Stimulated activated CD8-positive, alpha-beta memory T cell treated with anti-CD3 and anti-CD28 coated beads, Interleukin-12 subunit alpha, Interleukin-12 subunit beta, amount 100 ng/mL, for 4 hours (primary cell): ENCODE measurements around the gene ZNF326.
"Not testable (repeated sequence)": the region's sequence is repeated elsewhere in the genome, so short reads cannot be mapped to it uniquely, and the experiment has no call there.

Experiments used
- DNase-seq: peaks from one replicate; pipeline ENCODE4 v3.0.0-alpha.2; 2020; ENCODE audit warnings: low read depth

Gene ZNF326

GRCh38 chr1:89997152-89997551 lies 2.2 kb downstream of the ZNF326 start:
- not testable (repeated sequence) for DNase-seq

DNA sequence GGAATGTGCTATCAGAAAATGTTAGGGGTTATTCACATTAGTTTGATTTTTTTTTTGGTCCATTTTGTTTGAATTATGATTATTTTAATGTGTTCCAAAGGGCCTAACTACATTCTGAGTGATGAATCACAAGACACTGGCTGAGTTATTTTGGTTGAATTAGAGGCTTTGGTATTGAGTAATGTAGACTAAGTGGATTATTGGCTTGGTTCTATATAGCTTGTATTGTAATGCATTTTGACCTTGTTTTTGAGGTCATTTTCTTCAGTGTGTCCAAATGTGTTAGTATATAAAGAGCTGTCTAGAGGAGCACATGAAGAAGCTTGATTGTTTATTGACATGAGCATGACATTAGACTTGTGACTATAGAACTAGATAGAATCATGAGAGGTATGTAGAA lies 3.4 kb downstream of the ZNF326 start:
- DNase-seq: no peak

- DNase-seq: no peak
These were observed 4.3 kb downstream of the ZNF326 start for GRCh38 chr1:89999208-89999607.

GRCh38 chr1:89999628-90000027 lies 4.7 kb downstream of the ZNF326 start:
- DNase-seq: no peak

GRCh38 chr1:90000934-90001676 lies 6.2 kb downstream of the ZNF326 start:
- DNase-seq: no peak

DNA sequence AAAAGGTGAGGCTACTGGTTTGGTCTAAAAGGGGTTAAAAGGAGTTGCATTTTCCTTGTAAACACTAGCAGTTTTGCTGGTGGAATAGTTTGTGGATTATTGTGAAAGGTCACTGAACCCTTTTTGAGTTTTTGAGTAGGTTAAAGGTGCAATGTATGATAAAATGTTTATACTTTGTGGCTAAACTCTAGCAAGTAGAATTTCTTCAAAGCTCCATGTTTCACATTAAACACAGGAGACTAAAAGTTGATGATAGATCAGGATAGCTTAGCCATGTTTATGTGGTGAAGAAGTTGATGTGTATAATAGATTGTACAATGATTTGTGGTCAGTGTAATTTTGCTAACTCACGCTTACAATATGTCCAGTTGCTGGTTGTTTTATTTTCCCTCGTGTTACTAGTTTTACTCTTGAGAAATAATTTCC lies 13.1 kb downstream of the ZNF326 start:
- DNase-seq: no peak

- no peak for DNase-seq
These were observed 17.4 kb downstream of the ZNF326 start for GRCh38 chr1:90012300-90012699.

- DNase-seq: no peak
These were observed 28.8 kb downstream of the ZNF326 start for GRCh38 chr1:90023691-90024090.

DNA sequence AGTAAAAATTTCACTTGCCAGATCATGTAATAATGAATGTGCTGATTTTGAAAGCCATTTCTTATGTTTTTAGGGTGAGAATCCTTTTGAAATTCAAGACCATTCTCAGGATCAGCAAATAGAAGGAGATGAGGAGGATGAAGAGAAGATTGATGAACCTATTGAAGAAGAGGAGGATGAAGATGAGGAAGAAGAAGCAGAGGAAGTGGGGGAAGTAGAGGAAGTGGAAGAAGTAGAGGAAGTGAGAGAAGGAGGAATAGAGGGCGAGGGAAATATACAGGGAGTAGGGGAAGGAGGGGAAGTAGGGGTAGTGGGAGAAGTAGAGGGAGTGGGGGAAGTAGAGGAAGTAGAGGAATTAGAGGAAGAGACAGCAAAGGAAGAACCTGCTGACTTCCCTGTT lies 32.4 kb downstream of the ZNF326 start:
- no peak for DNase-seq

DNA sequence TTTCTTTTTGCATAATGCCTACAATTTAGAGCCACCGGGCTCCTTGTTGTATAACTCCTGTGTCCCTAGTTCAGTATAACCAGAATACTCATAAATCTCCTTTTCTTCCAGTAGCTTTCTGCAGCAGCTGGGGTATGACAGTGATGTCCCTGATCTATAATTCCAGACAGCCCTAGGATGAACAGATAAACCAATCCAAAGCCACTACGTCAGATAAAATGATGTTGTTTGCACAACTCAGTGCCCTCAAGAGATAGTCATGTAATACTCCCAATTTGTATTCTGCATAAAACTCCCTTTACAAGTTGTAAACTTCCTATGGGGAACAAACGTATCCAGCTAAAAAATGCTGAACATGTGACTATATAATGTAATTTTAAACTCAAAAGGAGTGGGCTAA lies 44.7 kb downstream of the ZNF326 start:
- DNase-seq: no peak

- DNase-seq: no peak
These were observed 48.7 kb downstream of the ZNF326 start for GRCh38 chr1:90043586-90043985.

GRCh38 chr1:90044346-90044745 lies 49.4 kb downstream of the ZNF326 start:
- DNase-seq: no peak

GRCh38 chr1:90045853-90046563 lies 51.1 kb downstream of the ZNF326 start:
- DNase-seq: no peak

DNA sequence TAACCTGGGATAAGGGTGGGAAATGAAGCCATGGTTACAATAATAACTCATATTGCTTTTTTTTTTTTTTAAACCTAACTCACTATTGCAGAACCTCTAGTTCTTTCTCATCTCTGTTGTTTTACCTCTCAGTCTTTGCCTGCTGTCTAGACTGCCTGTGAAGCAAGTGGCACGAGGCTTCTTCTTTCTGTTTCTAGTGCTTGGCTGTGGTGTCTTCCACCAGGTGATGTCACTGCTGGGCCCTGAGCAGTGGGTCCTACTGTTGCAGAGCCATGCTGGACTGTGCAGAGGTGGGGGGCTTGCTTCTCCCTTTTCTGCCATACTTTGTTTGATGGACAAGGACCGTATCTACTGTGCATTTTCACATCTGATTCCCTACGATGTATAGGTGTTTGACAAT lies 51.7 kb downstream of the ZNF326 start:
- DNase-seq: no peak

DNA sequence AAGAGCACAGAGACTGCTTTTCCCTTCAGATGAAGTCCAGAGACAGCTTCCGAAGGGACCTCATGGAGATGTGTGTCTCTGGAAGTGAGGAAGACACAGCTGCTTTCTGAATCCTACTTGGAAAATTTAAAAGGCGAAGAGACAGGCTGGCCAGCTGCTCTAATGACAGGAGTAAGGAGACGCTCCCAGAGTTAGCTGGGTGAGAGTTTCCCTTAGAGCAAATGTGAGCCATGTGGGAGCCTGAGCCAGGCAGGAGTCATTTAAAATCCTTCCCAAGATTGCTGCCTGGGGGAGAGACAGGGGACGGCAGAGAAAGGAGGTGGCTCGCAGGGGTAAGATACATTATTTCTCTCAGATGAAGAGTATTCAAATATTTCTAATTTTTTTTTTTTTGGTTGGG lies 53.1 kb downstream of the ZNF326 start:
- no peak for DNase-seq

- DNase-seq: not testable (repeated sequence)
These were observed 68.1 kb downstream of the ZNF326 start for GRCh38 chr1:90062700-90063643.

GRCh38 chr1:90064109-90064508 lies 69.2 kb downstream of the ZNF326 start:
- not testable (repeated sequence) for DNase-seq

DNA sequence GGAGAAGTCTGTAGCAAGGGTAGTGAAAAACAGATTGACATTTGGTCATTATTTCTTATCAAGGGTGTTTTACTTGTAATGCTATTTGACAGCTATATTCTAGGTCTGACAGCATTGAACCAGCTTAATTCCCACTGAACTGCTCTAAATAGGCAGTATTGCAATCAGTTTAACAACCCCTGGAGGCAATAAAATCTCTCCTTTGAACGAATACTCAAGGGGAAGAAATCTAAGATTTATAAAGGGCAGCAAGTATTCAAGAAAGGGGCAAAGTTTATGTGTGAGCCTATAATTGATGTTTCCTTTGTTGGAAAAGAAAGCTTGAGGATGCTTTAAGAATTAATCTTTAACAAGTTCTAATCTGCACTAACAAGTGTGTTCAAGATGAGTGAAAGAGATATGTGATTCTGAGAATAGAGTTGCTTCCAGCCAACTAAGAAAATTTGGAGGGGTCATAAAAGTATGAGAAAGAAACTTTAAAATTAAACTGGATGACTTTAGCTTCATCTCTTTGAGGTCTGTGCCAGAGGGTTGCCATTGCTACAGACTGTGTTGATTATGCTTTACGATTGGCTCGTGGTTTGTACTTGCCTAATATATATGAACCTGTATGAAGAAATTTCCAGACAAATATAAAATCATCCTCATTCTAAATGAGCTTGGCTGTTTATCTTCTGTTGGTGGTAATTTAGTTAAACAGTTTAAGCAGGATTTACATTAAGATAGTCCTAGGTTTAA lies 72.5 kb downstream of the ZNF326 start:
- no peak for DNase-seq

- no peak for DNase-seq
These were observed 73.8 kb downstream of the ZNF326 start for GRCh38 chr1:90068611-90069280.

GRCh38 chr1:90074137-90074536 lies 79.2 kb downstream of the ZNF326 start:
- no peak for DNase-seq

DNA sequence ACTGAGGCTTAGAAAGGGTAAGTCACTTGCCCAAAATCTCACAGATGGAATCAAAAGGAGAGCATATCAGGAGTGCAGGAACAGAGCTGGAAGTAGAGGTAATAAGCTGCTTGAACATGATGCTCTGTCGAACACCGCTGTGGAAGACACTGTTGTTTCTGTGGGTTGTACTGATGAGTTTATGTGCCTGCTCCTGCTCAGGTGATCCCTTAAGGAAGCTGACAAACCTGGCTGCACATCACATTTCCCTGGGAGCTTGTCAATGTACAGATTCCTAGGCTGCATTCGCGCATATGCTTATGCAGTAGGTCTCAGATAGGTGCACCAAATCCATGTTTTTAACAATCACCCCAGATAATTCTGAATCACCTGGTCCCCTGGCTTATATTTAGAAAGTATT lies 79.7 kb downstream of the ZNF326 start:
- no peak for DNase-seq
